ENCODE data around the gene SLU7.

SLU7 gene

GRCh38 chr5:160462167-160462566, 43.3 kb upstream of the SLU7 start:
- FAIRE-seq (peak; percentile 48), DNase-seq (ENCODE audit: insufficient read length, low spot score) (no peak)
- TF ChIP-seq SPI1 (IDR thresholded peaks at IDR 0.05; ENCODE audit: low read depth, low read length) = 0 out of 2 replicates have a peak, but pooled peaks have one; percentile 7
- no peak for TF ChIP-seq POU2F2 (IDR thresholded peaks at IDR 0.05; ENCODE audit: low read depth, low read length)

GRCh38 chr5:160461378-160461777, 42.5 kb upstream of the SLU7 start:
- DNase-seq (ENCODE audit: insufficient read length, low spot score) = no peak
- FAIRE-seq = peak; percentile 55
- TF ChIP-seq POLR2A (IDR thresholded peaks at IDR 0.05; ENCODE audit: low read depth, low read length) (no peak), SPI1 (IDR thresholded peaks at IDR 0.05; ENCODE audit: low read depth, low read length) (peak; percentile 41; the same call in 1 of the 2 replicates)

- no peak for FAIRE-seq
- TF ChIP-seq POLR2A (IDR thresholded peaks at IDR 0.05; ENCODE audit: low read depth, low read length) = no peak
- TF ChIP-seq POU2F2 (IDR thresholded peaks at IDR 0.05; ENCODE audit: low read depth, low read length) = no peak
- no peak for TF ChIP-seq PAX5 (IDR thresholded peaks at IDR 0.05; ENCODE audit: insufficient read depth, low read length, severe bottlenecking)
- TF ChIP-seq TAF1 (IDR thresholded peaks at IDR 0.05; ENCODE audit: low read depth, low read length) = no peak
- no peak for TF ChIP-seq SPI1 (IDR thresholded peaks at IDR 0.05; ENCODE audit: low read depth, low read length)
- no peak for TF ChIP-seq POLR2AphosphoS5 (IDR thresholded peaks at IDR 0.05; ENCODE audit: low read depth, low read length)
- no peak for DNase-seq (ENCODE audit: insufficient read length, low spot score)
Observed at GRCh38 chr5:160460377-160461049, 41.6 kb upstream of the SLU7 start.

- no peak for DNase-seq (ENCODE audit: insufficient read length, low spot score)
- TF ChIP-seq SPI1 (IDR thresholded peaks at IDR 0.05; ENCODE audit: low read depth, low read length) = no peak
- TF ChIP-seq POU2F2 (IDR thresholded peaks at IDR 0.05; ENCODE audit: low read depth, low read length) = peak; percentile 84
- peak; percentile 92 for TF ChIP-seq POLR2AphosphoS5 (IDR thresholded peaks at IDR 0.05; ENCODE audit: low read depth, low read length)
- TF ChIP-seq TAF1 (IDR thresholded peaks at IDR 0.05; ENCODE audit: low read depth, low read length) = peak; percentile 69; the same call in 1 of the 2 replicates
- peak; percentile 93 for TF ChIP-seq POLR2A (IDR thresholded peaks at IDR 0.05; ENCODE audit: low read depth, low read length)
- peak; percentile 23 for FAIRE-seq
Observed at GRCh38 chr5:160458806-160459800, 40.2 kb upstream of the SLU7 start.

- FAIRE-seq = no peak
- TF ChIP-seq POLR2A (IDR thresholded peaks at IDR 0.05; ENCODE audit: low read depth, low read length) (no peak), PAX5 (IDR thresholded peaks at IDR 0.05; ENCODE audit: insufficient read depth, low read length, severe bottlenecking) (no peak), TAF1 (IDR thresholded peaks at IDR 0.05; ENCODE audit: low read depth, low read length) (no peak), POLR2AphosphoS5 (IDR thresholded peaks at IDR 0.05; ENCODE audit: low read depth, low read length) (no peak), SPI1 (IDR thresholded peaks at IDR 0.05; ENCODE audit: low read depth, low read length) (no peak), POU2F2 (IDR thresholded peaks at IDR 0.05; ENCODE audit: low read depth, low read length) (no peak)
- no peak for DNase-seq (ENCODE audit: insufficient read length, low spot score)
Observed at GRCh38 chr5:160457252-160457651, 38.4 kb upstream of the SLU7 start.

- DNase-seq (ENCODE audit: insufficient read length, low spot score) (no peak), FAIRE-seq (peak; percentile 69)
- TF ChIP-seq SPI1 (IDR thresholded peaks at IDR 0.05; ENCODE audit: low read depth, low read length) (no peak), POU2F2 (IDR thresholded peaks at IDR 0.05; ENCODE audit: low read depth, low read length) (no peak), POLR2AphosphoS5 (IDR thresholded peaks at IDR 0.05; ENCODE audit: low read depth, low read length) (no peak), POLR2A (IDR thresholded peaks at IDR 0.05; ENCODE audit: low read depth, low read length) (no peak), PAX5 (IDR thresholded peaks at IDR 0.05; ENCODE audit: insufficient read depth, low read length, severe bottlenecking) (no peak), TAF1 (IDR thresholded peaks at IDR 0.05; ENCODE audit: low read depth, low read length) (no peak)
Observed at GRCh38 chr5:160456480-160457177, 37.7 kb upstream of the SLU7 start.

GRCh38 chr5:160455600-160455999, 36.7 kb upstream of the SLU7 start:
- peak; percentile 59 for FAIRE-seq
- DNase-seq (ENCODE audit: insufficient read length, low spot score) = no peak
- TF ChIP-seq SPI1 (IDR thresholded peaks at IDR 0.05; ENCODE audit: low read depth, low read length) = no peak
- no peak for TF ChIP-seq PAX5 (IDR thresholded peaks at IDR 0.05; ENCODE audit: insufficient read depth, low read length, severe bottlenecking)
- TF ChIP-seq POLR2AphosphoS5 (IDR thresholded peaks at IDR 0.05; ENCODE audit: low read depth, low read length) = no peak

- DNase-seq (ENCODE audit: insufficient read length, low spot score) (no peak), FAIRE-seq (no peak)
- TF ChIP-seq POLR2AphosphoS5 (IDR thresholded peaks at IDR 0.05; ENCODE audit: low read depth, low read length) = no peak
- TF ChIP-seq SPI1 (IDR thresholded peaks at IDR 0.05; ENCODE audit: low read depth, low read length) = peak; percentile 18; the same call in 1 of the 2 replicates
Observed at GRCh38 chr5:160453751-160454150, 34.9 kb upstream of the SLU7 start.

GRCh38 chr5:160452795-160453194, 33.9 kb upstream of the SLU7 start:
- TF ChIP-seq TAF1 (IDR thresholded peaks at IDR 0.05; ENCODE audit: low read depth, low read length) = no peak
- TF ChIP-seq SPI1 (IDR thresholded peaks at IDR 0.05; ENCODE audit: low read depth, low read length) = no peak
- TF ChIP-seq PAX5 (IDR thresholded peaks at IDR 0.05; ENCODE audit: insufficient read depth, low read length, severe bottlenecking) = no peak
- TF ChIP-seq POLR2A (IDR thresholded peaks at IDR 0.05; ENCODE audit: low read depth, low read length) = no peak
- no peak for TF ChIP-seq POLR2AphosphoS5 (IDR thresholded peaks at IDR 0.05; ENCODE audit: low read depth, low read length)
- no peak for TF ChIP-seq POU2F2 (IDR thresholded peaks at IDR 0.05; ENCODE audit: low read depth, low read length)
- no peak for DNase-seq (ENCODE audit: insufficient read length, low spot score)
- no peak for FAIRE-seq
